ENCODE measurements around the gene GOLGA6C.
"Not testable (repeated sequence)": the region's sequence is repeated elsewhere in the genome, so short reads cannot be mapped to it uniquely, and the experiment has no call there.

The GOLGA6C gene

GRCh38 chr15:75227663-75228280 is 30.4 kb upstream of the GOLGA6C start:
- in situ Hi-C loops (cut with HindIII; ENCODE audit: low sequenced_read_pairs) = no loop called here

DNA sequence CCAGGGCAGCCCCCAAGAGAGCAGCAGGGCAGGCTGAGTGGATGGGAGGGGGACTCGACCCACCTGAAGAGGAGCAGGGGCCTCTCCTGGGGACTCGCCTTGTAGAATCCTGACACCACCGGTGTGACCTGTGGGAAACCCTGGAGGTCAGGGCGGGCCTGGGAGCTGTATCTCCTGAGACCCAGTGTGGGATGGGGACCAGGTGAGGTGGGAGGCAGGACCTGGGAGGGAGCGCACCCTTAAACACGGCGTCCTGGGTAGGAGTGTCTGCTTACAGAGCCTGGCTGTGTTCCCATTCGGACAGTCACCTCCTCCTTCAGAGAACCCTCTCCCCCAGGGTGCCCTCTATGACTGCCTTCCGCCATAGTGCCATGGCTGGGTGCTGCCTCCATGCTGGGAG is 29.3 kb upstream of the GOLGA6C start:
- in situ Hi-C loops (cut with HindIII; ENCODE audit: low sequenced_read_pairs) = no loop called here

DNA sequence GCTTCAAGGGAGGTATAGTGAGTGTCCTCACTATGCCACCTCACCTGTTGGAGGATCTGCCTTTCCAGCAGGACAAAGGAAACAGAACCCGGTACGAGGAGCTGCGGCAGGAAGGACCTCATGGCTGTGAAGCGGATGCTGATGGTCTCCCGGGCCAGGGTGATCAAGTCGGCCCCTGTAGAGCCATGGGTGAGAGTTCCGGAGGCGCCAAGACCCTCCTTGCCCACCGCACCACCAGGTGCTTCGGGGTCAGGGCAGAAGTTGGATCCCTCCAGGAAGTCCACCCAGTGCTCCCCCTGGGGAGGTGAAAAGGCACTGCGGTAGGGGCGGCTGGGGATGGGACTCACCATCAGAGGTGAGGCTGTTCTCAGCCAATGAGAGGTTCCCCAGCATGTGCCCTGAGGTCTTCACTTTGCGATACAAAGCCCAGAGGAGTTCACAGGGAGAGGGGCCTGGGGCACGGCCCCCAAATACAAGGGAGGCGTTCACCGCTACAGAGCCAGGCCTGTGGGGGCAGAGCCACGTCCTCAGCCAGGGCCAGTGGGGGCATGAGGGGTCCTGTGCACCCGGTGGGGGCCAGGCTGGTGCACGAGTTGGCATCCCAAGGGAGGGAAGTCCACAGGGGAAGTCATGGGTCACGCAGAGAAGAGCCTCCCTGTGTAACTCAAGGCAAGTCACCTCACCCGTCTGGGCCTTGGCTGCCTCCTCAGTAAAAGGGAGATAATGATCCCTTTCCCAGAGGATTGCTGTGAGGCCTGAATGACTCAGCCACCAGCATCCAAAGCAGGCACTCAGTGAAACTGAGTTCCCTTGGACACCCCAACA is 28.7 kb upstream of the GOLGA6C start:
- in situ Hi-C loops (cut with HindIII; ENCODE audit: low sequenced_read_pairs) = no loop called here

DNA sequence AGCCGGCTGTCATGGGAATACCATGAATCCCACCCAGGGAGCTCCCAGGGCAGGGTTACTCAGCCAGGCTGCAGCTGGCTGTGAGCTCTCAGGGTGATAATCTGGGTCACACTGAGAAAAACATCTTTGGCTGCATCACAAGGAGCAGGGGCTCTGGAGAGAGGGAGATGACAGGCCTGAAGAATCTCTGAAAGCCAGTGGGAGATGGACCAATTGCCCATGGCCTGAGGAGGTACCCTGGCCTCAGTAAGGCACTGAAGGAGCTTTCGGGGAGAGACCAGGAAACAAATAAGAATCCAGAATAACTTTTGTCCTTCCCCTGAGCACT is 28.2 kb upstream of the GOLGA6C start:
- in situ Hi-C loops (cut with HindIII; ENCODE audit: low sequenced_read_pairs) = no loop called here

- in situ Hi-C loops (cut with HindIII; ENCODE audit: low sequenced_read_pairs) = no loop called here
Observed at GRCh38 chr15:75230551-75231371, 27.4 kb upstream of the GOLGA6C start.

GRCh38 chr15:75231836-75232235 is 26.3 kb upstream of the GOLGA6C start:
- in situ Hi-C loops (cut with HindIII; ENCODE audit: low sequenced_read_pairs) = no loop called here

DNA sequence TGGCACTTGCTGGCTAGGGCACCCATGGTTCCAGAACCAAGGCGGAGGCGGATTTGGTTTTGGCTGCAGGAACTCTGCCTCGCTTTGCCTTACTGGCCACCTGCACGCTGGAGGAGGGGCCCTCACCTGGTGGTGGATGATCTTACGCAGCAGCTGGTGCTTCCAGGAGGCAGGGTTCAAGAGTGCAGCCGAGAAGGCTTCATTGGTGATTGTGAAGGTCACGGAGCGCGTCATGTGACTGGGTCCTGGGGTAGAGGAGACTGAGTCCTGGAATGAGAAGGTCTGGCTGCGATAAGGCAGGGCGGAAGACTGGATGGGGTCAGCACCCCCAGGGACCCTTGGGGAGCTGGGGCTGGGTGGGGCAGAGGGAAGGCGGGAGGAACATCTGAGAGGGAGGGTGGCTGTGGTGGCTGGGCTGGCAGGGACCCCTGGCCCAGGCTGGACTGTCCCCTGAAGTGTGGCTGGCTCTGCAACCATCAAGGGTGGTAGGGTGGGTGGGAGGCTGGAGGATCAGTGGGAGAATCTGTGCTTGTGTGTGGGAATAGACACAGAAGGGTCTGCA is 25.8 kb upstream of the GOLGA6C start:
- in situ Hi-C loops (cut with HindIII; ENCODE audit: low sequenced_read_pairs) = no loop called here

DNA sequence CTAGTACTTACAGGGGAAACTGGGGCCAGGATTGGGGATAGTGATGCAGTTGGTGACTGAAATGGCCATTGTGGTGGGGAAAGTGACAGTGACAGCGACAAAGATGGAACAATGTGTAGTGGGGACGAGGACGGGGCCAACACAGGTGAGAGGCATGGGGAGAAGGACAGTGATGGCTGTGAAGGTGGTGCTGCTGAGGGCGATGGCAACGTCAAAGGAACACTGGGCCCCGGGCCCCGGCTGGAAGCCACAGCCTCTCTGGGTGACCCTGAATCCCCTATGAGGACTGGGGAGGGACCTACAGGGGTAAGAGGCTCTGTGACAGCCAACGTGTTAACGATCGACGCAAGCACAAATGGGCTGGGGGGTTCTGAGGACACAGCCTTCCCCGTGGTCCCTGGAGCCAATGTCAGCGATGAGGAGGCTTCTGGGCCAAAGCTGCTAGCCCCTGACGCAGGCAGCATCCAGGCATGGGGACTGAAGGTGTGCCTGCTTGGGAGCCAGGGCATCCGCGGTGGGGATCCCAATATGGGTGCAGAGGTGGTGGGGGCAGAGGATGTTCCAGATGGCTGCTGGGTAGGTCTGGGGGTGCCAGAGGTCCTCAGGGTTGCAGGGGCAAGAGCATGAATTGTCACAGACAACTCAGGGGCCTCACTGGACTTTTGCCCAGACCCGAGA is 25.2 kb upstream of the GOLGA6C start:
- in situ Hi-C loops (cut with HindIII; ENCODE audit: low sequenced_read_pairs) = no loop called here

GRCh38 chr15:75233504-75234190 is 24.5 kb upstream of the GOLGA6C start:
- in situ Hi-C loops (cut with HindIII; ENCODE audit: low sequenced_read_pairs) = no loop called here

GRCh38 chr15:75234191-75234810 is 23.8 kb upstream of the GOLGA6C start:
- in situ Hi-C loops (cut with HindIII; ENCODE audit: low sequenced_read_pairs) = no loop called here

DNA sequence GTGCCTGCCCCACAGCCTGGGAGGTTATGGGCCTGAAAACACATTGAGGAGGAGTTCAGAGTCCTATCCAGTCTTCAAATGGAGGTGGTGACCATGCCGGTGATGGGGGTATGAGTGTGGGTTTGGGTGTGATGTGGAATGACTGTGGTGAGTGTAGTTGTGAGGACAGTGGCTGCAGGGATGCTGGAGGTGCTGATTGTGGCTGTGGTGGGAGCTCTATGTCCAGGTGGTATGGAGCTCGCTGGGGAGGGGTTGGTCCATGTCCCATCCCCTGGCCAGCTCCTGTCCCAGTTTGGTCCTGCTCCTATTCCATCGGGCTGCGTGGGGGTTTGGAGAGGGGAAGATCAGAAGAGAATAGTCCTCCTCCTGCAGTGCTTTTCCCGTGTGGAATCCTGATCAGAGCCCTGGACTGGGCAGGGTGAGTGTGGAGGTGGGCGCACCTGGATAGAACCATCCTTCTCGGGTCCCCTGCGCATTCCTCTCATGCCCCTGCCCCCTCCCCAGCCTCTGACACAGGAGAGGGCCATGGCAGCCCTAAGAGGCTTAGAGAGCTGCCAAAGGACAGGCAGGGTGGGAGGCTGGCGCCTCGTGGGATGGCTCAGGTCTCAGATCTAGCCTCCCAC is 23.0 kb upstream of the GOLGA6C start:
- in situ Hi-C loops (cut with HindIII; ENCODE audit: low sequenced_read_pairs) = no loop called here

GRCh38 chr15:75235760-75236729 is 22.1 kb upstream of the GOLGA6C start:
- in situ Hi-C loops (cut with HindIII; ENCODE audit: low sequenced_read_pairs) = no loop called here

DNA sequence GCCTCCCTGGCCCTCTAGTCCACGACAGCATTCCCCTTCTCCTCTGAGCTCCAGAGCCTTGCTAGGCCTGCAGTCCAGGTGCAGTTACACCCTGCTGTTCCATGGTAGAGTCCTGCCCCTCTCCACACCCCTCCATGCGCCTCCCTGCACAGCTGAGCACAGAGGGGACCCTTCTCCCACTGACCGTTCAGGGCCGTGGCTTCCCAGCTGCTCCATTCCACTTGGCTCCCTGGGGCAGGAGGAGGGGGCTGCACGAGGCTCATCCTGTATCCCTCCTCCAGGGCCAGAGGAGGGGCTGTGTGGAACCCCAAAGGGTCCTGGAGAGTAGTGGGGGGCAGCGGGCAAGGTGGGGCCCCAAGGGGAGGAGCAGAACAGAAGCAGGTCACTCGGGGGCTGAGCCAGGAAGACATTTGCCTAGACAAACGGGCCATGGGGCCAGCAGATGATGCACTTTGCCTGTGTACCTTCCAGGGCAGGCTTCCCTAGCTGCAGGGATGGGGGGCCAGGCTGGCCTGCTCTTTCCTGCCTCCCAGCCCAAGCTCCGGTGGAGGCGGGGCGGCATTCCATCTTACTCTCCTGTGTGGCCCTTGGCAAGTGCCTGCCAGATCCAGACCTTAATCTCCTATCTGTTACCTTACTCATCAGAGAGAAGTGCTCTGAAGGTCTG is 20.7 kb upstream of the GOLGA6C start:
- in situ Hi-C loops (cut with HindIII; ENCODE audit: low sequenced_read_pairs) = no loop called here

- in situ Hi-C loops (cut with HindIII; ENCODE audit: low sequenced_read_pairs) = no loop called here
Observed at GRCh38 chr15:75238150-75238549, 20.0 kb upstream of the GOLGA6C start.

GRCh38 chr15:75245741-75246140 is 12.4 kb upstream of the GOLGA6C start:
- in situ Hi-C loops (cut with HindIII; ENCODE audit: low sequenced_read_pairs) = not testable (repeated sequence)

DNA sequence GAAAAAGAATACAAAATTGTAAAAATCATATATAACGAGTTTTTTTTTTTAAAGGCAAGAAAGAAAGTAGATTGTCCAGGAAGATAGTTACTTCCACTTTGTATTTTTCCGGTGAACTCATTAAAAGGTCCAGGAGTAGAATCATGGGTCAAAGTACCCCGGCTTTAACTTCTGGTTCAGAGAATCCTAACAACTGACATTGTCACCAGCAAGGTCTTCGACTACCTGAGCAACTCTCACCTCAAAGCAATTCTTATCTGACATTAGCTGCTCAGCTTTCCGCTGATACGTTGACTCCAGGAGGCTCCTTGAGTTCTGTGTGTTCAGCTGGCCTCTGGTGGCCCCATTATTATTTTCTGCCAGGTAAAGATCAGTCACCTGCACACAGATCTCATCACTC is 9.1 kb upstream of the GOLGA6C start:
- in situ Hi-C loops (cut with HindIII; ENCODE audit: low sequenced_read_pairs) = not testable (repeated sequence)

DNA sequence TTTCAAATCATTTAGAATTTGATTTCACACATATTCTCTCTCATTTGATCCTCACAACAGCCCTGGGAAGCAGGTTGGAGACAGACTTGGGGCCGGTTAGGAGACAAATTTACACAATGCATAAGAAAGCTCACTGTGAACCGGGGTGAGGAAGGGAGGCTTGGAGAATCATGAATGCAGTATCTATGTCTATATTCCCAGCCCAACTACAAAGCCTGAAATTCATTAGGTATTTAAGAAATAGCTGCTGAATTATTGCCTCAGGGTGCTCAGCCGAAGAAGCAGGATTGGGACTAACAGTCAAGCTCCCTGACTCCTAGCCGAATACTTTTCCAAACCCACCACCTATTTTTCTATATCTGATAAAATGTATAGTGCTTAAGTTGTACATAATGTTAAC is 8.4 kb upstream of the GOLGA6C start:
- in situ Hi-C loops (cut with HindIII; ENCODE audit: low sequenced_read_pairs) = no loop called here

DNA sequence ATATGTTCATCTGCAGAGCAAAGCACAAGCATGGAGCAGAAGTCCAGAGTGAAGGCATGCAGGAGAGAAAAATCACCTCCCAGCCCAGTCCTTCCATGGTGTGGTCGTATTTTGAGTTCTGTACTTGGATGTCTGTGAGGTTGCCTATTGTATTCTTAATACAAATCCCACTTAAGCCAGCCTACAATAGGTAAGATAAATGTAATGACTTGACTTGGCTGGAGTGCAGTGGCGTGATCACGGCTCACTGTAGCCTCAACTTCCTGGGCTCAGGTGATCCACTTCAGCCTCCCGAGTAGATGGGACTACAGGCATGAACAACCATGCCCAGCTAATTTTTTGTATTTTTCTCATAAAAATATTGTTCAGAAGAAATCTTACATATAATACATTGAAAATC is 6.8 kb upstream of the GOLGA6C start:
- in situ Hi-C loops (cut with HindIII; ENCODE audit: low sequenced_read_pairs) = not testable (repeated sequence)
